GM12878 (cell line): ENCODE measurements around the gene FMN2. TPM values are rescaled to one million over a fixed set of nuclear protein-coding genes. Genes with fewer than 3 reads are reported as not detected.

Experiments
- ATAC-seq: fragments of 200-7000 bp; cut with Tn5 transposase; 3 replicates; pipeline ENCODE4 v1.9.1; 2020; ENCODE audit warnings: mild to moderate bottlenecking, moderate library complexity
- BruUV-seq: library from RNA; stranded (reverse); fragments of 400-500 nt; replicated peaks from 2 replicates; lab custom pipeline; 2021; lab: Mats Ljungman, UMichigan
- CTCF ChIA-PET: fragments of 300-600 bp; sonication (Branson Sonifier 250); formaldehyde crosslinking; extraction: SDS; loops from one replicate; lab custom pipeline; 2021; ENCODE audit warnings: inconsistent platforms; lab: Yijun Ruan, JAX
- POLR2A ChIA-PET: fragments of 350-600 bp; formaldehyde crosslinking; extraction: SDS; loops from one replicate; lab custom pipeline; 2021; ENCODE audit warnings: inconsistent platforms; lab: Charles Lee
- RAD21 ChIA-PET: fragments of 300-600 bp; sonication (Branson Sonifier 250); formaldehyde crosslinking; loops from one replicate; lab custom pipeline; 2023; ENCODE audit warnings: antibody characterized with exemption; ENCODE audit not compliant: unreplicated experiment; lab: Charles Lee
- SMC1A ChIA-PET: fragments of 300-600 bp; sonication (Branson Sonifier 250); formaldehyde crosslinking; loops from one replicate; lab custom pipeline; 2023; ENCODE audit not compliant: unreplicated experiment, uncharacterized antibody; lab: Charles Lee
- DNase-seq: peaks from one replicate; pipeline ENCODE4 v3.0.0-alpha.2; 2011; ENCODE audit warnings: low read depth, low spot score
- FAIRE-seq: peaks from 3 replicates; lab custom pipeline; 2011; peaks lifted over from hg19 to GRCh38; lab: Jason Lieb, UNC
- H2AFZ ChIP-seq: 2 replicates; pipeline ENCODE4 v1.6.0; 2011; ENCODE audit warnings: low read depth, low read length, control low read depth; ENCODE audit not compliant: control insufficient read depth
- H3K27ac ChIP-seq: 2 replicates; pipeline ENCODE4 v1.5.1; 2011; ENCODE audit warnings: control low read depth; ENCODE audit not compliant: control insufficient read depth, insufficient read depth
- H3K27me3 ChIP-seq, 2 experiments: replicated peaks in 1 of 2; 2 replicates each; pipeline versions ENCODE4 v1.6.0 to v1.6.1; 2011; ENCODE audit warnings: low read length in 1 of 2; ENCODE audit not compliant: control insufficient read depth in 2 of 2, insufficient read depth in 2 of 2
- H3K36me3 ChIP-seq, 2 experiments: 2 replicates each; pipeline ENCODE4 v1.5.1; 2011; ENCODE audit warnings: low read length in 1 of 2; ENCODE audit not compliant: control insufficient read depth in 2 of 2, insufficient read depth in 2 of 2
- H3K4me1 ChIP-seq: 2 replicates; pipeline ENCODE4 v1.6.1; 2011; ENCODE audit warnings: mild to moderate bottlenecking, low read length, moderate library complexity, mixed read lengths; ENCODE audit not compliant: control insufficient read depth, insufficient read depth
- H3K4me2 ChIP-seq: 2 replicates; pipeline ENCODE4 v1.6.0; 2011; ENCODE audit warnings: control low read depth; ENCODE audit not compliant: control insufficient read depth, insufficient read depth
- H3K4me3 ChIP-seq: fragments of 200-600 bp; sonication (generic); 2 replicates; pipeline ENCODE4 v1.5.1; 2016
- H3K79me2 ChIP-seq: 2 replicates; pipeline ENCODE4 v1.6.0; 2011; ENCODE audit warnings: low read length; ENCODE audit not compliant: control insufficient read depth, insufficient read depth
- H3K9ac ChIP-seq: 2 replicates; pipeline ENCODE4 v1.8.0; 2011; ENCODE audit warnings: low read length, control low read depth, mixed read lengths; ENCODE audit not compliant: control insufficient read depth, insufficient read depth
- H3K9me3 ChIP-seq: replicated peaks from 3 replicates; pipeline ENCODE4 v1.5.1; 2011; ENCODE audit warnings: mild to moderate bottlenecking, low read length; ENCODE audit not compliant: control insufficient read depth, insufficient read depth
- H4K20me1 ChIP-seq: 2 replicates; pipeline ENCODE4 v1.6.0; 2011; ENCODE audit not compliant: control insufficient read depth, insufficient read depth
- BHLHE40 ChIP-seq, 2 experiments: fragments of 450-650 bp in 1 of 2; IDR thresholded peaks; 2 replicates each; pipeline ENCODE4 v1.6.1; 2011 to 2017; ENCODE audit warnings: low read depth in 2 of 2, borderline replicate concordance in 1 of 2, improper control_type of control experiment in 1 of 2, low read length in 1 of 2, mild to moderate bottlenecking in 1 of 2
- CBX5 ChIP-seq: sonication (generic); IDR thresholded peaks from 2 replicates; pipeline ENCODE4 v1.6.1; 2016; ENCODE audit warnings: low read depth, moderate library complexity, mild to moderate bottlenecking, inconsistent platforms
- CHD4 ChIP-seq: fragments of 200-600 bp; sonication (generic); IDR thresholded peaks from 2 replicates; pipeline ENCODE4 v1.6.1; 2016; ENCODE audit warnings: mild to moderate bottlenecking
- HCFC1 ChIP-seq: fragments of 150-350 bp; IDR thresholded peaks from 2 replicates; pipeline ENCODE4 v1.6.1; 2014; ENCODE audit warnings: low read length
- HDGF ChIP-seq: fragments of 450-650 bp; IDR thresholded peaks from 2 replicates; pipeline ENCODE4 v1.6.1; 2016; ENCODE audit warnings: antibody characterized with exemption
- IKZF1 ChIP-seq: fragments of 450-650 bp; conservative IDR thresholded peaks from 2 replicates; pipeline ENCODE4 v1.6.1; 2017; ENCODE audit warnings: antibody characterized with exemption, mild to moderate bottlenecking
- SPI1 ChIP-seq: IDR thresholded peaks from 2 replicates; pipeline ENCODE4 v1.6.1; 2011; ENCODE audit warnings: low read depth, mild to moderate bottlenecking, low read length, moderate library complexity, borderline replicate concordance; ENCODE audit not compliant: insufficient read depth
- ZBTB40 ChIP-seq: fragments of 450-650 bp; IDR thresholded peaks from 2 replicates; pipeline ENCODE4 v1.6.1; 2016; ENCODE audit warnings: mild to moderate bottlenecking, moderate library complexity, borderline replicate concordance
- ZNF217 ChIP-seq: fragments of 450-650 bp; IDR thresholded peaks from 2 replicates; pipeline ENCODE4 v1.6.1; 2017; ENCODE audit warnings: antibody characterized with exemption, mild to moderate bottlenecking
- WGBS: methylation state at CpG from one replicate; pipeline ENCODE4 v1.1.6; 2016; ENCODE audit warnings: low lambda C conversion rate; ENCODE audit not compliant: insufficient replicate concordance, insufficient coverage; ENCODE audit errors: missing lambda C conversion rate; 5-methylcytosine and 5-hydroxymethylcytosine counted together
- in situ Hi-C: fragments of 300-500 bp; cut with MboI; formaldehyde crosslinking; loops from 9 replicates; pipeline ENCODE4 v1.14.3; 2018; ENCODE audit warnings: mixed read lengths
- intact Hi-C: fragments of 100-400 bp; cut with micrococcal nuclease; formaldehyde crosslinking; loops from one replicate; pipeline ENCODE4 v1.14.2; 2022; ENCODE audit not compliant: unreplicated experiment
- polyA plus RNA-seq, 11 experiments: library from polyadenylated mRNA; depleted of rRNA in 4 of 11; unstranded in 6 of 11; stranded (reverse) in 5 of 11; fragments of >200 nt; fragmentation: Nextera tagmentation in 4 of 11; fragmentation: Illumina TruSeq in 1 of 11; extraction: Ambion mirVana in 4 of 11; extraction: Trizol in 1 of 11; gene quantifications; 1 replicate in 1 of 11; 2 replicates in 10 of 11; pipeline versions ENCODE4 v1.2.1 to v1.2.3, GENCODE V29; 2011 to 2016; ENCODE audit warnings: inconsistent platforms in 2 of 11, missing spikeins in 2 of 11, low read depth in 1 of 11
- total RNA-seq, 4 experiments: library from RNA; depleted of rRNA in 3 of 4; stranded (reverse); fragments of >200 nt in 3 of 4; fragmentation: Illumina TruSeq in 1 of 4; extraction: Trizol in 1 of 4; gene quantifications; 2 replicates each; pipeline versions ENCODE4 v1.2.1 to v1.2.3, GENCODE V29; 2013 to 2021
- TF ChIP-seq, protein P1 (sequence below): fragments of 450-650 bp; IDR thresholded peaks from 2 replicates; pipeline ENCODE4 v1.6.1; 2017; ENCODE audit warnings: low read depth, mild to moderate bottlenecking, moderate library complexity
- TF ChIP-seq, protein P2 (sequence below): fragments of 450-650 bp; IDR thresholded peaks from 2 replicates; pipeline ENCODE4 v1.6.1; 2017; ENCODE audit warnings: mild to moderate bottlenecking, moderate library complexity
- TF ChIP-seq, protein P3 (sequence below): fragments of 450-650 bp; IDR thresholded peaks from 2 replicates; pipeline ENCODE4 v1.6.1; 2016; ENCODE audit warnings: mild to moderate bottlenecking

The FMN2 gene
- total and polyA plus RNA-seq, 10 of the 15 experiments (the other 5 are each of a cell fraction or from before 2014, with no cell fraction given) = 0.60 TPM; not detected in 9

GRCh38 chr1:240496941-240497340 lies 405.3 kb downstream of the FMN2 start (continued):
- TF ChIP-seq ZBTB40 = no peak

- POLR2A ChIA-PET = no interaction called here
- BruUV-seq = no TSS peak
- no peak for TF ChIP-seq HDGF
- TF ChIP-seq, protein P1, sequence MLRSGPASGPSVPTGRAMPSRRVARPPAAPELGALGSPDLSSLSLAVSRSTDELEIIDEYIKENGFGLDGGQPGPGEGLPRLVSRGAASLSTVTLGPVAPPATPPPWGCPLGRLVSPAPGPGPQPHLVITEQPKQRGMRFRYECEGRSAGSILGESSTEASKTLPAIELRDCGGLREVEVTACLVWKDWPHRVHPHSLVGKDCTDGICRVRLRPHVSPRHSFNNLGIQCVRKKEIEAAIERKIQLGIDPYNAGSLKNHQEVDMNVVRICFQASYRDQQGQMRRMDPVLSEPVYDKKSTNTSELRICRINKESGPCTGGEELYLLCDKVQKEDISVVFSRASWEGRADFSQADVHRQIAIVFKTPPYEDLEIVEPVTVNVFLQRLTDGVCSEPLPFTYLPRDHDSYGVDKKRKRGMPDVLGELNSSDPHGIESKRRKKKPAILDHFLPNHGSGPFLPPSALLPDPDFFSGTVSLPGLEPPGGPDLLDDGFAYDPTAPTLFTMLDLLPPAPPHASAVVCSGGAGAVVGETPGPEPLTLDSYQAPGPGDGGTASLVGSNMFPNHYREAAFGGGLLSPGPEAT = no peak
- TF ChIP-seq ZNF217 = no peak
- no peak for TF ChIP-seq CBX5
- TF ChIP-seq CHD4 = no peak
- TF ChIP-seq IKZF1 = no peak
- no peak for TF ChIP-seq SPI1
- TF ChIP-seq BHLHE40 (IDR thresholded peaks at IDR 0.05; ENCODE audit: borderline replicate concordance in 1 of 2, low read depth in 2 of 2, low read length in 1 of 2) = no peak
- TF ChIP-seq, protein P2, sequence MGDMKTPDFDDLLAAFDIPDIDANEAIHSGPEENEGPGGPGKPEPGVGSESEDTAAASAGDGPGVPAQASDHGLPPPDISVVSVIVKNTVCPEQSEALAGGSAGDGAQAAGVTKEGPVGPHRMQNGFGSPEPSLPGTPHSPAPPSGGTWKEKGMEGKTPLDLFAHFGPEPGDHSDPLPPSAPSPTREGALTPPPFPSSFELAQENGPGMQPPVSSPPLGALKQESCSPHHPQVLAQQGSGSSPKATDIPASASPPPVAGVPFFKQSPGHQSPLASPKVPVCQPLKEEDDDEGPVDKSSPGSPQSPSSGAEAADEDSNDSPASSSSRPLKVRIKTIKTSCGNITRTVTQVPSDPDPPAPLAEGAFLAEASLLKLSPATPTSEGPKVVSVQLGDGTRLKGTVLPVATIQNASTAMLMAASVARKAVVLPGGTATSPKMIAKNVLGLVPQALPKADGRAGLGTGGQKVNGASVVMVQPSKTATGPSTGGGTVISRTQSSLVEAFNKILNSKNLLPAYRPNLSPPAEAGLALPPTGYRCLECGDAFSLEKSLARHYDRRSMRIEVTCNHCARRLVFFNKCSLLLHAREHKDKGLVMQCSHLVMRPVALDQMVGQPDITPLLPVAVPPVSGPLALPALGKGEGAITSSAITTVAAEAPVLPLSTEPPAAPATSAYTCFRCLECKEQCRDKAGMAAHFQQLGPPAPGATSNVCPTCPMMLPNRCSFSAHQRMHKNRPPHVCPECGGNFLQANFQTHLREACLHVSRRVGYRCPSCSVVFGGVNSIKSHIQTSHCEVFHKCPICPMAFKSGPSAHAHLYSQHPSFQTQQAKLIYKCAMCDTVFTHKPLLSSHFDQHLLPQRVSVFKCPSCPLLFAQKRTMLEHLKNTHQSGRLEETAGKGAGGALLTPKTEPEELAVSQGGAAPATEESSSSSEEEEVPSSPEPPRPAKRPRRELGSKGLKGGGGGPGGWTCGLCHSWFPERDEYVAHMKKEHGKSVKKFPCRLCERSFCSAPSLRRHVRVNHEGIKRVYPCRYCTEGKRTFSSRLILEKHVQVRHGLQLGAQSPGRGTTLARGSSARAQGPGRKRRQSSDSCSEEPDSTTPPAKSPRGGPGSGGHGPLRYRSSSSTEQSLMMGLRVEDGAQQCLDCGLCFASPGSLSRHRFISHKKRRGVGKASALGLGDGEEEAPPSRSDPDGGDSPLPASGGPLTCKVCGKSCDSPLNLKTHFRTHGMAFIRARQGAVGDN = no peak
- TF ChIP-seq HCFC1 = no peak
- TF ChIP-seq, protein P3, sequence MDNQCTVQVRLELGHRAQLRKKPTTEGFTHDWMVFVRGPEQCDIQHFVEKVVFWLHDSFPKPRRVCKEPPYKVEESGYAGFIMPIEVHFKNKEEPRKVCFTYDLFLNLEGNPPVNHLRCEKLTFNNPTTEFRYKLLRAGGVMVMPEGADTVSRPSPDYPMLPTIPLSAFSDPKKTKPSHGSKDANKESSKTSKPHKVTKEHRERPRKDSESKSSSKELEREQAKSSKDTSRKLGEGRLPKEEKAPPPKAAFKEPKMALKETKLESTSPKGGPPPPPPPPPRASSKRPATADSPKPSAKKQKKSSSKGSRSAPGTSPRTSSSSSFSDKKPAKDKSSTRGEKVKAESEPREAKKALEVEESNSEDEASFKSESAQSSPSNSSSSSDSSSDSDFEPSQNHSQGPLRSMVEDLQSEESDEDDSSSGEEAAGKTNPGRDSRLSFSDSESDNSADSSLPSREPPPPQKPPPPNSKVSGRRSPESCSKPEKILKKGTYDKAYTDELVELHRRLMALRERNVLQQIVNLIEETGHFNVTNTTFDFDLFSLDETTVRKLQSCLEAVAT = no peak
Measured at GRCh38 chr1:240497908-240498307, 406.2 kb downstream of the FMN2 start.

More at GRCh38 chr1:240497908-240498307, 406.2 kb downstream of the FMN2 start:
- no peak overlapping the region for H3K4me2 ChIP-seq
- no peaks in the 10 kb centered on the region for H3K4me1 ChIP-seq
- no peak for ATAC-seq
- no peak overlapping the region for H3K9ac ChIP-seq
- no peaks in the 10 kb centered on the region for H4K20me1 ChIP-seq
- no peaks in the 10 kb centered on the region for H3K9me3 ChIP-seq
- intact Hi-C loops (no loop called here), in situ Hi-C loops (no loop called here)
- no peaks in the 10 kb centered on the region for H3K27me3 ChIP-seq
- ChIA-PET SMC1A (interaction anchor here (1.2 to 1.3 kb wide), 2 partner anchors 33 to 39 kb away, joined by 3 read pairs; no protein-coding TSS in a partner anchor), CTCF (no interaction called here), RAD21 (no interaction called here)
- no peak overlapping the region for H3K27ac ChIP-seq
- no peaks in the 10 kb centered on the region for H3K79me2 ChIP-seq
- H3K36me3 ChIP-seq = no peaks in the 10 kb centered on the region
- H2AFZ ChIP-seq = no peak overlapping the region
- DNase-seq = no peak
- H3K4me3 ChIP-seq = no peak overlapping the region
- 39% methylated on average over 4 of the region's 4 CpGs for WGBS
- FAIRE-seq = no peak
